ENCODE data around the gene RELT. TPM values are rescaled to one million over a fixed set of nuclear protein-coding genes. Genes with fewer than 3 reads are reported as not detected.

Gene RELT
- total and polyA plus RNA-seq, 2 of the 13 experiments (the other 11 are each of a cell fraction or from before 2014, with no cell fraction given): 2.5 to 4.7 TPM

DNA sequence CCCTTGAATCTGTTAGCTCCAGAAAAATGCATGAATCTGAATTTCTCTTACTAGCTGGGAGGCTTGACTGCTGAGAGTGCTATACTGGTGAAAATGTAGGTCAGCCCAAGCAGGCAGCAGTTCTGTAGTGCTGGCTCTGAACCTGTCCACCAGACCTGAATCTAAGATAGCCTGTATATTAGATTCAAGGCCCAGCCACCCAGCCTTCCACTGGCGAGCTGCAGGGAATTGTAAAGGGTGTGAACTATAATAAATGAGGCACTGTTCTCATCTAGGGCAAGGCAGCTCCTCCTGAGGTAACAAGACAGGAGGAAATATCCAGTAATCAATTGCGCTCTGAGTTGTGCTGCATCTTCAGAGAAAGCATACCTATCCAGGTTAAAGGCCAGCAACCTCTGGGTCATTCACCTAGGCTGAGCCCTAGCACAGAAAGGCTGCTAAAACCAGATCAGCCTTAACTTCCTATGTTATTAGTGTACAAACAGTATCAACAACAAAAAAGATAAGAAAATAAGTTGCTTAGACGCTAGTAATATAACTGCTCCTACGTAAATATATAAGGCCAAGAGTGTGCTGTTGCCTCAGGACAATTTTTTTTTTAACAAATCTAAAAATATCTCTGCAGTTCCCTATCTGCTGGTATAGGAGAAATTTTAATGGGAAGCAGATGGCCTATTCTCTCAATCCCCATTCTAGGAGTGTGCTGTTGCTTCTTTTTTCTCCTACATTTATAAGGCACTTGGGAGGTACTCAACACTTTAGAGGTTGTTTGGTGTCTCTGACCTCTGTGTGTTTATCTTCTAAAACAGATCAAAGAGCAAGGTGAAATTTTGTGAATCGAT lies 63.0 kb downstream of the RELT start (continued):
- TF ChIP-seq NRL (CRISPR knock-in tag; IDR thresholded peaks at IDR 0.05; ENCODE audit: borderline replicate concordance) (no peak), SP140L (CRISPR knock-in tag; IDR thresholded peaks at IDR 0.05; ENCODE audit: borderline replicate concordance) (no peak), HNF4A (CRISPR knock-in tag; IDR thresholded peaks at IDR 0.05) (peak; percentile 71), ZNF891 (CRISPR knock-in tag; IDR thresholded peaks at IDR 0.05) (no peak), ATM (IDR thresholded peaks at IDR 0.05; ENCODE audit: borderline replicate concordance) (no peak), ZNF251 (CRISPR knock-in tag; IDR thresholded peaks at IDR 0.05) (no peak), PHB2 (IDR thresholded peaks at IDR 0.05; ENCODE audit: partially characterized antibody) (no peak), ZNF367 (CRISPR knock-in tag; IDR thresholded peaks at IDR 0.05; ENCODE audit: borderline replicate concordance) (no peak), TCF7 (IDR thresholded peaks at IDR 0.05; ENCODE audit: low read depth) (peak; percentile 58; the same call in 1 of the 2 replicates), NCOA5 (CRISPR knock-in tag; IDR thresholded peaks at IDR 0.05) (no peak)
- TF ChIP-seq, protein P1, sequence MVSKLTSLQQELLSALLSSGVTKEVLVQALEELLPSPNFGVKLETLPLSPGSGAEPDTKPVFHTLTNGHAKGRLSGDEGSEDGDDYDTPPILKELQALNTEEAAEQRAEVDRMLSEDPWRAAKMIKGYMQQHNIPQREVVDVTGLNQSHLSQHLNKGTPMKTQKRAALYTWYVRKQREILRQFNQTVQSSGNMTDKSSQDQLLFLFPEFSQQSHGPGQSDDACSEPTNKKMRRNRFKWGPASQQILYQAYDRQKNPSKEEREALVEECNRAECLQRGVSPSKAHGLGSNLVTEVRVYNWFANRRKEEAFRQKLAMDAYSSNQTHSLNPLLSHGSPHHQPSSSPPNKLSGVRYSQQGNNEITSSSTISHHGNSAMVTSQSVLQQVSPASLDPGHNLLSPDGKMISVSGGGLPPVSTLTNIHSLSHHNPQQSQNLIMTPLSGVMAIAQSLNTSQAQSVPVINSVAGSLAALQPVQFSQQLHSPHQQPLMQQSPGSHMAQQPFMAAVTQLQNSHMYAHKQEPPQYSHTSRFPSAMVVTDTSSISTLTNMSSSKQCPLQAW (CRISPR knock-in tag; IDR thresholded peaks at IDR 0.05): no peak
- TF ChIP-seq, protein P2, sequence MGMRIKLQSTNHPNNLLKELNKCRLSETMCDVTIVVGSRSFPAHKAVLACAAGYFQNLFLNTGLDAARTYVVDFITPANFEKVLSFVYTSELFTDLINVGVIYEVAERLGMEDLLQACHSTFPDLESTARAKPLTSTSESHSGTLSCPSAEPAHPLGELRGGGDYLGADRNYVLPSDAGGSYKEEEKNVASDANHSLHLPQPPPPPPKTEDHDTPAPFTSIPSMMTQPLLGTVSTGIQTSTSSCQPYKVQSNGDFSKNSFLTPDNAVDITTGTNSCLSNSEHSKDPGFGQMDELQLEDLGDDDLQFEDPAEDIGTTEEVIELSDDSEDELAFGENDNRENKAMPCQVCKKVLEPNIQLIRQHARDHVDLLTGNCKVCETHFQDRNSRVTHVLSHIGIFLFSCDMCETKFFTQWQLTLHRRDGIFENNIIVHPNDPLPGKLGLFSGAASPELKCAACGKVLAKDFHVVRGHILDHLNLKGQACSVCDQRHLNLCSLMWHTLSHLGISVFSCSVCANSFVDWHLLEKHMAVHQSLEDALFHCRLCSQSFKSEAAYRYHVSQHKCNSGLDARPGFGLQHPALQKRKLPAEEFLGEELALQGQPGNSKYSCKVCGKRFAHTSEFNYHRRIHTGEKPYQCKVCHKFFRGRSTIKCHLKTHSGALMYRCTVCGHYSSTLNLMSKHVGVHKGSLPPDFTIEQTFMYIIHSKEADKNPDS (CRISPR knock-in tag; IDR thresholded peaks at IDR 0.05): no peak
- TF ChIP-seq, protein P3, sequence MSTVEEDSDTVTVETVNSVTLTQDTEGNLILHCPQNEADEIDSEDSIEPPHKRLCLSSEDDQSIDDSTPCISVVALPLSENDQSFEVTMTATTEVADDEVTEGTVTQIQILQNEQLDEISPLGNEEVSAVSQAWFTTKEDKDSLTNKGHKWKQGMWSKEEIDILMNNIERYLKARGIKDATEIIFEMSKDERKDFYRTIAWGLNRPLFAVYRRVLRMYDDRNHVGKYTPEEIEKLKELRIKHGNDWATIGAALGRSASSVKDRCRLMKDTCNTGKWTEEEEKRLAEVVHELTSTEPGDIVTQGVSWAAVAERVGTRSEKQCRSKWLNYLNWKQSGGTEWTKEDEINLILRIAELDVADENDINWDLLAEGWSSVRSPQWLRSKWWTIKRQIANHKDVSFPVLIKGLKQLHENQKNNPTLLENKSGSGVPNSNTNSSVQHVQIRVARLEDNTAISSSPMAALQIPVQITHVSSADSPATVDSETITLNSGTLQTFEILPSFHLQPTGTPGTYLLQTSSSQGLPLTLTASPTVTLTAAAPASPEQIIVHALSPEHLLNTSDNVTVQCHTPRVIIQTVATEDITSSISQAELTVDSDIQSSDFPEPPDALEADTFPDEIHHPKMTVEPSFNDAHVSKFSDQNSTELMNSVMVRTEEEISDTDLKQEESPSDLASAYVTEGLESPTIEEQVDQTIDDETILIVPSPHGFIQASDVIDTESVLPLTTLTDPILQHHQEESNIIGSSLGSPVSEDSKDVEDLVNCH (CRISPR knock-in tag; IDR thresholded peaks at IDR 0.05): no peak
- TF ChIP-seq, protein P4, sequence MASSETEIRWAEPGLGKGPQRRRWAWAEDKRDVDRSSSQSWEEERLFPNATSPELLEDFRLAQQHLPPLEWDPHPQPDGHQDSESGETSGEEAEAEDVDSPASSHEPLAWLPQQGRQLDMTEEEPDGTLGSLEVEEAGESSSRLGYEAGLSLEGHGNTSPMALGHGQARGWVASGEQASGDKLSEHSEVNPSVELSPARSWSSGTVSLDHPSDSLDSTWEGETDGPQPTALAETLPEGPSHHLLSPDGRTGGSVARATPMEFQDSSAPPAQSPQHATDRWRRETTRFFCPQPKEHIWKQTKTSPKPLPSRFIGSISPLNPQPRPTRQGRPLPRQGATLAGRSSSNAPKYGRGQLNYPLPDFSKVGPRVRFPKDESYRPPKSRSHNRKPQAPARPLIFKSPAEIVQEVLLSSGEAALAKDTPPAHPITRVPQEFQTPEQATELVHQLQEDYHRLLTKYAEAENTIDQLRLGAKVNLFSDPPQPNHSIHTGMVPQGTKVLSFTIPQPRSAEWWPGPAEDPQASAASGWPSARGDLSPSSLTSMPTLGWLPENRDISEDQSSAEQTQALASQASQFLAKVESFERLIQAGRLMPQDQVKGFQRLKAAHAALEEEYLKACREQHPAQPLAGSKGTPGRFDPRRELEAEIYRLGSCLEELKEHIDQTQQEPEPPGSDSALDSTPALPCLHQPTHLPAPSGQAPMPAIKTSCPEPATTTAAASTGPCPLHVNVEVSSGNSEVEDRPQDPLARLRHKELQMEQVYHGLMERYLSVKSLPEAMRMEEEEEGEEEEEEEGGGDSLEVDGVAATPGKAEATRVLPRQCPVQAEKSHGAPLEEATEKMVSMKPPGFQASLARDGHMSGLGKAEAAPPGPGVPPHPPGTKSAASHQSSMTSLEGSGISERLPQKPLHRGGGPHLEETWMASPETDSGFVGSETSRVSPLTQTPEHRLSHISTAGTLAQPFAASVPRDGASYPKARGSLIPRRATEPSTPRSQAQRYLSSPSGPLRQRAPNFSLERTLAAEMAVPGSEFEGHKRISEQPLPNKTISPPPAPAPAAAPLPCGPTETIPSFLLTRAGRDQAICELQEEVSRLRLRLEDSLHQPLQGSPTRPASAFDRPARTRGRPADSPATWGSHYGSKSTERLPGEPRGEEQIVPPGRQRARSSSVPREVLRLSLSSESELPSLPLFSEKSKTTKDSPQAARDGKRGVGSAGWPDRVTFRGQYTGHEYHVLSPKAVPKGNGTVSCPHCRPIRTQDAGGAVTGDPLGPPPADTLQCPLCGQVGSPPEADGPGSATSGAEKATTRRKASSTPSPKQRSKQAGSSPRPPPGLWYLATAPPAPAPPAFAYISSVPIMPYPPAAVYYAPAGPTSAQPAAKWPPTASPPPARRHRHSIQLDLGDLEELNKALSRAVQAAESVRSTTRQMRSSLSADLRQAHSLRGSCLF (CRISPR knock-in tag; IDR thresholded peaks at IDR 0.05; ENCODE audit: borderline replicate concordance): no peak
- TF ChIP-seq, protein P5, sequence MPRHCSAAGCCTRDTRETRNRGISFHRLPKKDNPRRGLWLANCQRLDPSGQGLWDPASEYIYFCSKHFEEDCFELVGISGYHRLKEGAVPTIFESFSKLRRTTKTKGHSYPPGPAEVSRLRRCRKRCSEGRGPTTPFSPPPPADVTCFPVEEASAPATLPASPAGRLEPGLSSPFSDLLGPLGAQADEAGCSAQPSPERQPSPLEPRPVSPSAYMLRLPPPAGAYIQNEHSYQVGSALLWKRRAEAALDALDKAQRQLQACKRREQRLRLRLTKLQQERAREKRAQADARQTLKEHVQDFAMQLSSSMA (CRISPR knock-in tag; IDR thresholded peaks at IDR 0.05): no peak
